ENCODE data around the gene LTB.
A peak's percentile ranks its signal among the peaks of the same experiment; 100 is the strongest.

The LTB gene

GRCh38 chr6:31547727-31548543 lies 34.3 kb downstream of the LTB start:
- no peak for DNase-seq

GRCh38 chr6:31546958-31547726 lies 35.1 kb downstream of the LTB start, which contains the start of gene NFKBIL1:
TSS of gene NFKBIL1 (plus strand) at chr6:31547608. CDS start at chr6:31547695, 87 bp downstream.
- DNase-seq: peak; percentile 99

DNA sequence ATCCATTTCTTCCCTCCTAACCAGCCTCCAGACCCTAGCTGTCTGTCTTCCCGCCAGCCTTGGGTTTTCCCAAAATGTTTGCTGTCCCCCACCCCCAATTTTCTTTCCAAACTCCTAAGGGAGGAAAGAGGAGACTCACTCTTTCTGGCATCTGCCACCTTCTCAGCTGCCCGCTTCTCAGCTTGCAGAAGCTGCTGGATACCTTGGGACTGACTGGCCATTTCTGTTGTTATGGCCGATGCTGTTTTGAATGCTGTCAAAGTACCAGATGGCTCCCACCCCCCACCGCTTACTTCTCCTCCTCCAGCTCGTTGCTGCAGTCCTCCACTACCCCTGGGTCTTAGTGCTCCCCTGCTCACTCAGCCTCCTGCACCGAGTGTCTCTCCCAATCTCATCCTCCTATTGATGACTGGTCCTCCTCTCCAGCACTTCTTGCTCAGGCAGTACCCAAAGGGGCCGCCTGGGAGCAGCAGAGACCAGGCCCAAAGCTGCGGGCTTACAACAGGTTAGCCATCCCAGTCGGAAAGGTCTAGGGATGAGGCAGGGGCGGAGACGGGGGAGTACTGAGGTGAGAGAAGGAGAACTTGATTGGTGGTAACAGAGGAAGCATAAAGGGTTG lies 35.8 kb downstream of the LTB start, which contains the start of gene ATP6V1G2:
Gene ATP6V1G2 (minus strand): TSS at position 270 of the 619 bp plus-strand sequence. CDS start 49 bp downstream, at position 221.
- DNase-seq: peak; percentile 95

DNA sequence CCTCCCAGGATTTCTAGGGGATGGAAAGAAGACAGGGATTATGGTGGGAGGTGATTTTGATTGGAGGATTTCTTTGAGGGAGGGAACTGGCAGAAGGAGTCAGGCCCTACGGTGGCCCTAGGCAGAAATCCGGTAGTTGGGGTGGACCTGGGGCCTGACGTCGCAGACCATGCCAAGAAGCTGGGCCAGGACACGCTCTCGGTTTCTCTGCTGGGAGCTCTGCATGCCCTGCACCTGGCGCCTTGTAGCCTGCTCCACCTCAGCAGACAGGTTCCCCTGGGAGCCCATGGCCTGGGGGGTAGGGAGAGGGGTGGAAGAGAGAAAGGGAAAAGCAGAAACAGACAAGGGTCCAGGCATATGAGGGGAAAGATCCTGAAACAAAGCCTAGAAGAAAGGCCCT lies 36.9 kb downstream of the LTB start:
- DNase-seq: no peak

- DNase-seq: no peak
These were observed 37.5 kb downstream of the LTB start for GRCh38 chr6:31544676-31545075.

- DNase-seq: no peak
These were observed 38.6 kb downstream of the LTB start for GRCh38 chr6:31543639-31544038.

GRCh38 chr6:31541658-31542521 lies 40.3 kb downstream of the LTB start, which contains the start of gene DDX39B:
TSS of gene DDX39B (minus strand) at chr6:31542003. CDS start at chr6:31540532, 1,471 bp downstream.
- DNase-seq: peak; percentile 97

DNA sequence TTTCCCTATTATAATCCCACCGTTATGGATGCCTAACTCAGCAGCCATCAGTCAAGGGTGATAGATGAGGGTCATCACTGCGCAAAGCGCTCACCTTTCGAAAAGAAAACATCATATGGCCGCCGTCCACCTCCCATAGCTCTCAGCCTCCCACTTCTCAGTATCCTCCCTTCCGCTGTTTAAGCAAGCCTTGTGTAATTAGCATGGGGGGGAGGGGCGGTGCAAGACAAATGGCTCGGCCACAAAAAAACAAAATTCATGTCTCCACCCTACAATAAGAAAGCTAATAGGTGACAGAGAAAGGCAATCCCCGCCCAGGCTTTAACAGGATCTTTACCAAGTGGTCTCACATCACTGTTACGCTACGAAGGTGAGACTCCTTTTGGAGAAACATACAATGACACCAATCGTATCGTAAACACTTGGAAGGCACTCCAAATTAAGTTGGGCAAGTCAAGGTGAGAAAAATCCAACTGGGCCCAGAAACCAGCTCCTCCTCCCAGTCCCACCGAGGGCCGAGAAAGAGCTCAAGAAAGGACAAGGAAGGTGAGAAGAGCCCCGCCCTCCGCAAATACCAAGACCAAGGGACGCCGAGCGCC lies 41.1 kb downstream of the LTB start:
- DNase-seq: no peak

- DNase-seq: no peak
These were observed 41.6 kb downstream of the LTB start for GRCh38 chr6:31540640-31541039.

- DNase-seq: no peak
These were observed 43.3 kb downstream of the LTB start for GRCh38 chr6:31538805-31539400.

DNA sequence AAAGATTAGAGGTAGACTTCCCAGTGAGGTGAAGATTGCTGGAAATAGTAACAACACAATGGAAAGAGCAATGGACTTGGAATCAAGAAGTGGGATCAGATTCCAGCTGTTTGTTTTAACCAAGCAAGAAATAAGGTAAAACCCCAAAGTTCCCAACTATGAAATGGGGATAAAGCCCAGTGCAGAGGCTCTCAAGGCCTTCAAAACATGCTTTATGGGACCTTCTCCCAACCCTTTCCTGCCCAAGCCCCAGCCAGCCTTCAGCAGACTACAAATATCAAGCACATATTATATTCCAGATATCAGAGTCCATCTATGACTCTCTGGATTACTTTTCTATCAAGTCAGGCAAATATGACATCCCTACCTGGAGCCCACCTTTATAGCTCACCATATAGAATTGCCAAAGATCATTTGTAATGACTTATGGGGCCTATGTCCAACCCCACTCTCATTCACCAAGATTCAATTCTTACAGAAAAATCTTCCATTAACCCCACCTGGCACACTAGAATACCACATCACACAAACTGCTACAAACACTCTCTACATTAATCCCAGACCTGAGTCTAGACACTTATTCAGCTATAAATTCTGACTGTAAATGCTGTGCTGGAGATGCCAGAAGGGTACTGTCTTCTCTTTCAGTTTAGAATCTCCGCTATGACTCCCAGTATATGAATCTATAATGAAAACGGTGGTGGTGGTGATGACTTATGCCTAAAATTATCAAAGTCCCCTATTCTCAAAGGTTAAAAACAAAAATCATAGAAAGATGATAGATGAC lies 46.5 kb downstream of the LTB start:
- no peak for DNase-seq

- no peak for DNase-seq
These were observed 47.6 kb downstream of the LTB start for GRCh38 chr6:31534521-31535040.

- no peak for DNase-seq
These were observed 48.2 kb downstream of the LTB start for GRCh38 chr6:31534011-31534410.

GRCh38 chr6:31533455-31533841 lies 48.8 kb downstream of the LTB start:
- no peak for DNase-seq

DNA sequence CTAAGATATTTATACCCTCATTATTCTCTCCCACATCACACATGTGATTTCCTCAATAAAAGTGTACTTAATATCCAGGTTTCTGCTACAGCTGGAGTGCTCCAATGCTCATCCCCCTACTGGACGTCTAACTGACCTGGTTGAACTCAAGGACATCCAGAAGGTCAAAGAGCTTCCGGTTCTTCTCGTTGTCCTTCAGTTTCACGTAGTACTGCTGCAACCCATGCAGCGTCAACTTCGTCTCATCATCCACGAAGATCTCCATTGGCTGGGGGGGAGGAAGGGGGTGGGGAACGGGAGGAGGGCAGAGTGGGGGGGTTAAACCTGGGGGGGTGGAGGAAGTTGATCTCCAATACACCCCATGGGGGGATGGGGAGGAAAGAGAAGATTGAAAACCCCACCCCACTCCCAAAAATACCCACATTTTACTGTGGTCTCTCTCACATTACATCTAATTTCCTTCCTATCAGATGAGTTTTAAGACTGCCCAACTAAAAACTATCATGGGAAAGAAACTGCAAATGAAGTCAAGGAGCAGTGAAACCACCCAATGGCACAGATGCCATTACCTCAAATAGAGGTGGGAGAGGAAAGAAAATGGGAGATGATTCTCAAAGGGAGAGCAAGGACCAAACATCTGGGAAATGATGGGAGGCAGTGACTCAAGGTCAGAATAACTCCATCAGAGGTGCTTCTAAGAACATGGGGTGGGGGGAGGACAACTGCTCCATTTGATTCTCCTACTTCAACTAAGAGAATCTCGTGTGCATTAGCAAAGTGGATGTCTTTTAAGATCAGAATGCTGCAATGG lies 49.4 kb downstream of the LTB start:
- DNase-seq: no peak

DNA sequence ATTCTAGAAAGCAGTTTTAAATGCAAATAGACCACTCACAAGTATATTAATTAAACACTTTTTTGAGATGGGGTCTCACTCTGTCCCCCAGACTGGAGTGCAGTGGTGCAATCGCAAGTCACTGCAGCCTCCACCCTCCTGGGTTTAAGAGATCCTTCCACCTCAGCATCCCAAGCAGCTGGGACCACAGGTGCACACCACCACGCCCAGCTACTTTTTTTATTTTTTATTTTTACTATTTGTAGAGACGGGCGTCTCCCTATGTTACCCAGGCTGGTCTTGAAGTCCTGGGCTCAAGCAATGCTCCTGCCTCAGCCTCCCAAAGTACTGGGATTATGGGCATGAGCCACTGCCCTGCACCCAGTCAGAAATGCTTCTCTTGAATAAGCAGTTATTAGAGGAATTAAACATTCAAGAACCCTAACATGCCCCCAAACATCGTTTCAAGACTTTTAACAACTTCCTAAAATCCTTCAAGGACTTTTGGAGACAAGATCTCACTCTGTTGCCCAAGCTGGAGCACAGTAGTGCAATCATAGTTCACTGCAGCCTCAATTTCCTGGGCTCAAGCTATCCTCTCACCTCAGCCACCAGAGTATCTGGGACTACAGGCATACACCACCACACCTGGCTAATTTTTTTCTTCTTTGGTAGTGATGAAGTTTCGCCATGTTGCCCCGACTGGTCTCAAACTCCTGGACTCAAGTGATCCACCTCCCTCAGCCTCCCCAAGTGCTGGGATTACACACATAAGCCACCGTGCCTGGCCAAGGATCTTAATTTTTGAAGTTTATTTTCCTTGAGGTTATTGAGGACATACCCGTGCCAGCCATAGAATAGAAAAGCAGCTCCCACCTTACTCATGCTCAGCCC lies 50.2 kb downstream of the LTB start:
- DNase-seq: no peak

GRCh38 chr6:31531162-31531561 lies 51.1 kb downstream of the LTB start:
- DNase-seq: no peak

DNA sequence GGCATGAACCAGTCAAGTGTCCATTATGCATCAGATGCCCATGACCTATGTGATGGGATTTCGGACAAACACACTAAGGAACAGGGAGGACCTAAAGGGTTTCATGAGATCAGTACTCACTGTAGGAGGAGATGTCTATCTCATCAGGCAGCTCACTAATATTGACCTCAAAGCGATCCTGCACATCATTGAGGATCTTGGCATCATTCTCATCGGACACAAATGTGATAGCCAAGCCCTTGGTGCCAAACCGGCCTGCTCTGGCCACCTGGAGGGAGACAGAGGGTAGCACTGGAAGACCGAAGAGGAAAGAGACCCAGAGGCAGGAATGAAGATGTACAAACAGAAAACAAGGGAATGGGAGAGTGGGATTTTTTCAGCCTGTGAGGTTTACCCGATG lies 51.6 kb downstream of the LTB start:
- DNase-seq: no peak

Measured in fibroblast of skin of abdomen (primary cell).